Thoracic aorta (tissue), 2 donors: ENCODE measurements around the gene USP10. TPM values are rescaled to one million over a fixed set of nuclear protein-coding genes. Genes with fewer than 3 reads are reported as not detected.

Source experiments
- ATAC-seq: fragments of 150-250 bp; one replicate; pipeline ENCODE4 v1.8.0; 2017; ENCODE audit warnings: low read depth; ENCODE audit not compliant: insufficient number of reproducible peaks, low FRiP score
- DNase-seq: peaks from one replicate; pipeline ENCODE4 v3.0.0-alpha.2; 2020; ENCODE audit warnings: low spot score
- H3K27ac ChIP-seq, 2 donors: fragments of 200-600 bp; sonication (generic); 1 replicate in 1 of 2; 2 replicates in 1 of 2; pipeline ENCODE4 v1.5.1; 2016; ENCODE audit warnings: mild to moderate bottlenecking in 2 of 2, moderate library complexity in 2 of 2
- H3K27me3 ChIP-seq: fragments of 200-600 bp; sonication (generic); replicated peaks from 2 replicates; pipeline ENCODE4 v1.6.0; 2016; ENCODE audit warnings: mild to moderate bottlenecking; ENCODE audit not compliant: insufficient read depth
- H3K36me3 ChIP-seq: fragments of 200-600 bp; sonication (generic); one replicate; pipeline ENCODE4 v1.5.1; 2016
- H3K4me1 ChIP-seq, 2 donors: fragments of 200-600 bp; sonication (generic); 1 replicate in 1 of 2; 2 replicates in 1 of 2; pipeline versions ENCODE4 v1.5.1 to v1.6.0; 2016; ENCODE audit warnings: low read depth in 2 of 2, mild to moderate bottlenecking in 1 of 2; ENCODE audit not compliant: control insufficient read depth in 1 of 2
- H3K4me3 ChIP-seq: fragments of 200-600 bp; sonication (generic); 2 replicates; pipeline ENCODE4 v1.5.1; 2016; ENCODE audit warnings: mild to moderate bottlenecking
- H3K9me3 ChIP-seq: fragments of 200-600 bp; sonication (generic); 2 replicates; pipeline ENCODE4 v1.5.1; 2016
- CTCF ChIP-seq: fragments of 200-600 bp; sonication (generic); IDR thresholded peaks from one replicate; pipeline ENCODE4 v1.5.1; 2019; ENCODE audit warnings: antibody characterized with exemption
- total RNA-seq, 2 donors: library from RNA; depleted of rRNA; stranded (reverse); fragments of >200 nt; gene quantifications; one replicate each; pipeline versions ENCODE4 v1.1.0 to v1.2.3, GENCODE V29; 2016

Gene USP10
- total RNA-seq, 2 donors from 2014 or later, result 36.7 to 85.2 TPM

- no peak overlapping the region for H3K4me3 ChIP-seq
- no peaks in the 10 kb centered on the region for H3K9me3 ChIP-seq
- peaks cover 4 to 23% of the 10 kb centered on the region in 2 donors for H3K4me1 ChIP-seq
- H3K27me3 ChIP-seq, result no peaks in the 10 kb centered on the region
- H3K27ac ChIP-seq, result no peak overlapping the region
- no peaks in the 10 kb centered on the region for H3K36me3 ChIP-seq
- DNase-seq (no peak), ATAC-seq (no peak)
- no peak for TF ChIP-seq CTCF
Observed at GRCh38 chr16:84827897-84828296, 128.1 kb downstream of the USP10 start.

GRCh38 chr16:84828322-84828721, 128.5 kb downstream of the USP10 start:
- no peak for DNase-seq
- no peak for TF ChIP-seq CTCF

More at GRCh38 chr16:84828322-84828721, 128.5 kb downstream of the USP10 start:
- H3K4me1 ChIP-seq, result peaks cover 4 to 27% of the 10 kb centered on the region in 2 donors
- no peak overlapping the region for H3K27ac ChIP-seq
- H3K36me3 ChIP-seq, result no peaks in the 10 kb centered on the region
- ATAC-seq, result no peak
- no peaks in the 10 kb centered on the region for H3K27me3 ChIP-seq
- H3K9me3 ChIP-seq, result no peaks in the 10 kb centered on the region
- no peak overlapping the region for H3K4me3 ChIP-seq

Other genes starting within 250 kb of the USP10 start
- 10 to 100 TPM; 13.8 to 23.2 TPM for gene MEAK7, start 195.3 kb upstream of the USP10 start, total RNA-seq
- gene COTL1, start 81.9 kb upstream of the USP10 start, total RNA-seq, result 10 to 100 TPM; 32.0 to 46.8 TPM
- gene KLHL36, start 51.5 kb upstream of the USP10 start, total RNA-seq, result 10 to 100 TPM; 63.9 to 79.7 TPM
- 100 to 1,000 TPM; 116 to 390 TPM for gene CRISPLD2, start 120.0 kb downstream of the USP10 start, total RNA-seq